SIG-M5 (cell line): ENCODE results near the gene CAGE1.

Source experiments
- DNase-seq: peaks from one replicate; lab custom pipeline; 2025; lab: John Stamatoyannopoulos, UW

CAGE1 gene

DNA sequence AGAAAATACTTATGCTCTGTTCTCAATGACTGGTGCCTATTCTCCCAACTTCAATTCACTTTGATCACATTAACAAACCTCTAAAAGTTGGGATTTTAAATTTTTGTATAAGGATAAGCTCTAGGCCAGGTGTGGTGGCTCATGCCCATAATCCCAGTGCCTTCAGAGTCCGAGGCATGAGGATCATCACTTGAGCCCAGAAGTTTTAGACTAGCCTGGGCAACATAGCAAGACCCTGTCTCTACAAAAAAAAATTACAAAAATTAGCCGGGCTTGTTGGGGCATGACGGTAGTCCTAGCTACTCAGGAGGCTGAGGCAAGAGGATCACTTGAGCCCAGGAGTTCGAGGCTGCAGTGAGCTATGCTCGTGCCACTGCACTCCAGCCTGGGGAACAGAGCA is 80.5 kb downstream of the CAGE1 start:
- no peak for DNase-seq

DNA sequence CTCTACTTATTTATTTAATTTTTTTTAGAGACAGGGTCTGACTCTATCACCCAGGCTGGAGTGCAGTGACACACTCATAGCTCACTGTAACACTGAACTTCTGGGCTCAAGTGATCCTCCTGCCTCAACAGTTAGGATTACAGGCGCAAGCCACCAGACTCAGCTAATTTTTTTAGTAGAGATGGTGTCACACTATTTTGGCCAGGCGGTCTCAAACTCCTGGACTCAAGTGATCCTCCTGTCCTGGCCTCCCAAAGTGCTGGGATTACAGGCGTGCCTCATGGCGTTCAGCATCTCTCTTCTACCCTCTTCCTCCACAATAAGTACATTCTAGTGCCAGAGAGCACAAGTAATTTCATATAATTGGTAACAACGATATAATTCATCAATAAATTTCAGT is 82.0 kb downstream of the CAGE1 start:
- DNase-seq, result no peak

DNA sequence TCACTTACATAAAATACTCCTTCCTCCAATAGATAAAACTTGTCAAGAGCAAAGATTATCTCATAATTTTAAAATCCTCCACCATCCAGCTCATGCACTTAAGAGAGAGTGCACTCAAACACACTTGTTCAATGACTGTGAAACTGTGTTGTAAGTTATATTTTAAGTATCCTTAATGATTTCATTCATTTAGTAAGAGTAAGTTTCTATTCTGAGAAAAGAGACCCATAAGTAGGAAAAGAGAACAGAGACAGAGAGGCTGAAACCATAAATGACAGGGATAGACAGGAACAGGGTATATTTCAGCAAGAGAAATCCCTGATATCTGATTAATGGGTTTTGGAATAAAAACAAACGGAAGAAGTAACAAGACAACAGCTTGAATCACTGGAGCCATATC is 84.7 kb downstream of the CAGE1 start:
- DNase-seq, result no peak

DNA sequence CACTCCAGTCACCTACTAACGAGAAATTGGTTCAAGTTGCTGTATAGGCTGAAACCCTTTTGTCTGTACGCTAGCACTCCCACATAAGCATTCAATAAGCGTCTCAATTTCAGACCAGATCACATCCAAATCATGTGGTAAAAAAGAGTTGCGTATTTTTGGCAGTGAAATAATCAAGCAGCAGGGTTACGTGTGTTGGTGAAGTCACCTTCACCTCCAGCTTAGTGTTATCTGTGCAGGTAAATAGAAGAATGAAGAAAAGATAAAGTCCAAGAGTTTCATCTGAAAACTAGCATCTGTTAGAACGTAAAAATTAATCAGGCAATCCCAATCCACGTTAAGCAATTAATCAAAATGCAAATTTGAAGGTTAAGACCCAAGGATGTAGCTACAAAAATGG is 87.8 kb downstream of the CAGE1 start:
- no peak for DNase-seq

- DNase-seq, result no peak
Observed at GRCh38 chr6:7300926-7301325, 88.6 kb downstream of the CAGE1 start.

- DNase-seq, result no peak
Observed at GRCh38 chr6:7298113-7298512, 91.4 kb downstream of the CAGE1 start.

DNA sequence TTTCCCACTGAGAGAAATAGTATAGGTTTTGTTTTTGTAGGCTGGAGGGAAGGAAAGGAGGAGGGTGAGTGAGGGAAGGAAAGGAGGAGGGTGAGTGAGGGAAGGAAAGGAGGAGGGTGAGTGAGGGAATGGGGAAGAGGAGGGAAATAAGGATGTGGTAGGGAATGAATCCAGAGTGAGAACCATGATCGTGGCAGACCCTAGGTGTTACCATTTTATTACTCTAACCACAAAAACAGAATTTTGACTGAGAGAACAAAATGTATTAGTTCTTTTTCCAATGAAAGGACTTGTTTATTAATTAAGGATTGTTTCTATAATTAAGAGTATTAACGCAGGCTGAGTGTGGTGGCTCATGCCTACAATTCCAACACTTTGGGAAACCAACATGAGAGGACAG is 92.9 kb downstream of the CAGE1 start:
- no peak for DNase-seq

DNA sequence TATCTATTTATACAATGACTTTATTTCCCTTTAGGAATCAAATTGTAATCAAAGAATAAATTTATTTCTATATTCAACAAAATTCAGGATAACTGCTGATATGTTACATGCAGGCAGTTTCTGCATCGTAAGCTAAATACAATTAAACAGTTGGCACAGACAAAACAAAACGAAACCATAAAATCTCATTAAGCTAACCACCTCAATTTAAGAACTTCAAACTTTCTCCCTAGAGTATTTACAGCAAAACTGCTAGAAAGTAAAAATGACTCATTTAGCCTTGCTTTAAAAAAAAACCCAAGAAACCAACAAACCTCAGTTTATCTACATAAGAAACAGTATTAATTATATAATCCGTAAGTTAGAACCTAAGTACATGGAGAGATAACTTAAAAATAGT is 93.6 kb downstream of the CAGE1 start:
- no peak for DNase-seq

DNA sequence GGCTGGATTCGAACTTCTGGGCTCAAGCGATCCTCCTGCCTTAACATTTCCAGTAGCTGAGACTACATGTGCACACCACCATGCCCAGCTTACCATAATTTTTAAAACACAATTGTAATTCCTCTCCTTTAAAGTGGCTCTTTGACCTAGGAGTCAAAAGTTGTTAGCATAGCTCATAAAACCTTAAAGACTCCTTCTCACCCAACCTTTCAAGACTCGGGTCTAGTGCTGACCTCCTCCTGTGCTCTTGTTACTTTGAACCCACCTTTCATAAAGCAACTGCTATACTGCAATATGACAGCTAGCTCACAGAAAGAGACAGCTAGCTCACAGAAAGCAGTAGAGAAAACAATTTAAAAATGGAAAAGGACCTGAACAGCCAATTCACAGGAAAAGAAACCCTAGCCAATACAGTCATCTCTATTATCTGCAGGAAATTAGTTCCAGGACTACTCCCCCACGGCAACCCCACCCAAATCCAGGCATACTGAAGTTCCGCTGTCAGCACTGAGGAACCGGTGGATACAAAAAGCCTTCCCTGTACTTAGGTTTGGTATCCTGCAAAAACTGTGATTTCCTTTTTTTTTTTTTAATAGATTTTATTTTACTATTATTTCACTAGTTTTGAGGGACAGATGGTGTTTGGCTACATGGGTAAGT is 96.8 kb downstream of the CAGE1 start:
- DNase-seq, result no peak

- DNase-seq, result no peak
Observed at GRCh38 chr6:7290079-7290478, 99.5 kb downstream of the CAGE1 start.

GRCh38 chr6:7285416-7285815 is 104.1 kb downstream of the CAGE1 start:
- DNase-seq, result no peak

- DNase-seq, result no peak
Observed at GRCh38 chr6:7283676-7284075, 105.9 kb downstream of the CAGE1 start.

GRCh38 chr6:7282097-7282906 is 107.2 kb downstream of the CAGE1 start:
- no peak for DNase-seq
